ENCODE measurements around the gene TPI1. TPM values are rescaled to one million over a fixed set of nuclear protein-coding genes. Genes with fewer than 3 reads are reported as not detected.

Gene TPI1
- total RNA-seq, 1 donor from 2014 or later: 482 TPM

DNA sequence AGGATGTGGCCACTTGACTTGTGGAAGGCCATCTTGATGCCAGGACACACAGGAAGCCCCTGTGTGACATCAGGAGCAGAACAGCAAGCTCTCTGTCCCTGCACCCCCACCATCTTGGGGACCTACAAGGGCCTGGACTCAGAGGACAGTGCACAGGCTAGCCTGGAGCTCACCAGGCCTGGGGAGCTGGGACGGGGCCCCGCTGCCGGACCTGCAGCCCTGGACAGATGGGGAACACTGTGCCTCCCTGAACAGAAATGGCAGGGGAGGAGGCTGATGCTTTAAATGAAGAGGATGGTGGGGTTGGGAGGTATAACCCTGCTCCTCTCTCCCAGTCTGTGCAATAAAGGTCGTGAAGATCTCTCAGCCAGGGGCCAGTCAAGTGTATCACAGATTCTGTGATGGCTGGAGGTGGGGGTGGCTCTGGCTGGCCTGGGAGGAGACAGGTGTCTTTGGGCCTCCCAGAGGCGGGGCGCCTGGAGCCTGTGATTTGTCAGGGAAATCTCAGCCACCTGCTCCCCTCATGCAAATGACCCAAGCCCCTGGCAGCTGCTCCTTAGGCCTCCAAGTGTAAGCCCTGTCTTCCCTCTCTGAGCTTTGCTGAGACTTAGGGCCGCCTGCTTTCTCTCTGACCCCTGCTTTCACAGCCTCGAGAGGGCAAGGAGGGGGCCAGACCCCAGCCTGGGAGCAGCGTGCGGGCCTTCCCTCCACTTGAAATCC is 27.7 kb upstream of the TPI1 start:
- TF ChIP-seq, protein P1, sequence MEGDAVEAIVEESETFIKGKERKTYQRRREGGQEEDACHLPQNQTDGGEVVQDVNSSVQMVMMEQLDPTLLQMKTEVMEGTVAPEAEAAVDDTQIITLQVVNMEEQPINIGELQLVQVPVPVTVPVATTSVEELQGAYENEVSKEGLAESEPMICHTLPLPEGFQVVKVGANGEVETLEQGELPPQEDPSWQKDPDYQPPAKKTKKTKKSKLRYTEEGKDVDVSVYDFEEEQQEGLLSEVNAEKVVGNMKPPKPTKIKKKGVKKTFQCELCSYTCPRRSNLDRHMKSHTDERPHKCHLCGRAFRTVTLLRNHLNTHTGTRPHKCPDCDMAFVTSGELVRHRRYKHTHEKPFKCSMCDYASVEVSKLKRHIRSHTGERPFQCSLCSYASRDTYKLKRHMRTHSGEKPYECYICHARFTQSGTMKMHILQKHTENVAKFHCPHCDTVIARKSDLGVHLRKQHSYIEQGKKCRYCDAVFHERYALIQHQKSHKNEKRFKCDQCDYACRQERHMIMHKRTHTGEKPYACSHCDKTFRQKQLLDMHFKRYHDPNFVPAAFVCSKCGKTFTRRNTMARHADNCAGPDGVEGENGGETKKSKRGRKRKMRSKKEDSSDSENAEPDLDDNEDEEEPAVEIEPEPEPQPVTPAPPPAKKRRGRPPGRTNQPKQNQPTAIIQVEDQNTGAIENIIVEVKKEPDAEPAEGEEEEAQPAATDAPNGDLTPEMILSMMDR (IDR thresholded peaks at IDR 0.05): no peak
- H3K27me3 ChIP-seq: no peaks in the 10 kb centered on the region
- peaks cover 35 to 57% of the 10 kb centered on the region in 2 donors for H3K36me3 ChIP-seq
- intact Hi-C loops (cut with DNase I): no loop called here
- H3K4me3 ChIP-seq: no peak overlapping the region
- H3K27ac ChIP-seq: no peak overlapping the region
- H3K9me3 ChIP-seq: no peaks in the 10 kb centered on the region
- no peaks in the 10 kb centered on the region for H3K4me1 ChIP-seq
- no peak for DNase-seq (ENCODE audit: low spot score in 2 of 2)

DNA sequence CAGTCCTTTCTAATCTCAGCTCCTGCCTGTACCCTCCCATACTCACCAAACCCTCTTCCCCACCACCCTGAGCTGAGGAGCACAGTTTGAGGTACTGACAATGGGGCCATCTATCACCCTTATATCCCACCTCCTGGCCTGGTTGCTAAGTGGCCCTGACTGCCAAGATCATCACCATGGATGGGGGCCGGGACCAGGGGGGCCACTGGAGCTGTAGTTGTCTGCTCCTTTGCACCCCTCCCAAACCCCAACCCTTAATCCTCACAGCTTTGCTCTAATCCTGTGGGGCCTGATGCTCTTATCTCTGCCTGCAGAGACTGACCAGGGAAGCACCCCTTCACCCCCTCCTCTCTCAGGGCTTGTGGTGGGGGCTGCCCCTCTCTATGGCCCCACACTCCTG is 27.0 kb upstream of the TPI1 start:
- intact Hi-C loops (cut with DNase I): no loop called here
- no peaks in the 10 kb centered on the region for H3K9me3 ChIP-seq
- no peaks in the 10 kb centered on the region for H3K4me1 ChIP-seq
- no peak overlapping the region for H3K27ac ChIP-seq
- TF ChIP-seq, protein P1 (IDR thresholded peaks at IDR 0.05): no peak
- no peak for DNase-seq (ENCODE audit: low spot score in 2 of 2)
- peaks cover 42 to 61% of the 10 kb centered on the region in 2 donors for H3K36me3 ChIP-seq
- no peaks in the 10 kb centered on the region for H3K27me3 ChIP-seq
- no peak overlapping the region for H3K4me3 ChIP-seq

DNA sequence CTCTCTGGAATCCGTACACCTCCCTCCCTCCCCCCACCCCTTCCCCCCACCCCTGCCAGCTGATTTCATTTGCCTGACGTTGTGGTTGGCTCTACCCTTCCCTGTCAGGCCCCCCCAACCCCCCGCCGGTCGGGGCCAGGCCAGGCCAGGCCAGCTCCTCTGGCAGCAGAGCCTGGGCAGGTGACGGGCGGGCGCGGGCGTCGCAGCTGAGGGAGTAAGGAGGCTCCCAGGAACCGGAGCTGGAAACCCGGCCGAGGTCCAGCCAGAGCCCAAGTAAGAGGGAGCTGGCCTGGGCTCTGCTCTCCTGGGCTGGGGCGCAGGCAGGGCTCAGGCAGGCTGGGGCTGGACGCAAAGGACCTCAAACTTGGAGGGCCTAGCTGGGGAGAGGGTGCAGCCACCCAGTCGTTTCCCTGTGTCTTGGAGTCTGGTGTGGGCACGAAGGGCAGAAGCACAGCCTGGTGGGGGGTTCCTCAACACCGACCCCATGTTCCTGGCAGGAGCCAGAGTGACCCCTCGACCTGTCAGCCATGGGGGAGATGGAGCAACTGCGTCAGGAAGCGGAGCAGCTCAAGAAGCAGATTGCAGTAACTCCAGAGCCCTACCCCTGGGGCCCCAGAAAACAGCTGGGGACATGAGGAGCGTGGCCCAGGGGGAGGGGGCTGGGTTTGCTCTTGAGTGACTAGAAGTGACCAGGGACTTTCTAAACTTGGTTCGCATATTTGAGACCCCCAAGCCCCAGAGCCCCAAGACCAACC is 26.4 kb upstream of the TPI1 start, which contains the start of gene GNB3:
GNB3 (plus strand) TSS at position 165 of the 755 bp plus-strand sequence; CDS start at position 528, 363 bp downstream.
- no peak within 1 kb of the TSS for H3K27ac ChIP-seq
- peaks cover 48 to 67% of the 10 kb centered on the region in 2 donors for H3K36me3 ChIP-seq
- TF ChIP-seq, protein P1 (IDR thresholded peaks at IDR 0.05): no peak
- no peak for DNase-seq (ENCODE audit: low spot score in 2 of 2)
- no peaks in the 10 kb centered on the region for H3K4me1 ChIP-seq
- H3K27me3 ChIP-seq: no peaks in the 10 kb centered on the region
- no peak within 1 kb of the TSS for H3K4me3 ChIP-seq
- intact Hi-C loops (cut with DNase I): no loop called here
- H3K9me3 ChIP-seq: no peaks in the 10 kb centered on the region

DNA sequence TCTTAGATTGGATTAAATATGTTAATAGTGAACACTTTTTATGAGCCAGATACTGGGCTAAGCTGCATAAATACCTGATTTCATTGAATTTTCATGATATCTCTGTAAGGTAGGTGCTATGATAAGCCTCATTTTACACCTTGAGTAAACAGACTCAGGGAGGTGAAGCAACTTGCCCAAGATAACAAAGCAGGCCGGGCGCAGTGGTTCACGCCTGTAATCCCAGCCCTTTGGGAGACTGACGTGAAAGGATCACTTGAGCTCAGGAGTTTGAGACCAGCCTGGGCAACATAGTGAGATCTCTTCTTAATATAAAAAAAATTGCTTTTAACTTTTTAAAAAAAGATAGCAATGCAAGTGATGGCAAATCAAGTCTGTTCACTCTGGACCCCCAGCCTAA is 25.3 kb upstream of the TPI1 start:
- TF ChIP-seq, protein P1 (IDR thresholded peaks at IDR 0.05): no peak
- Histone ChIP-seq H3K27me3 (no peaks in the 10 kb centered on the region), H3K36me3 (peaks cover 55 to 74% of the 10 kb centered on the region in 2 donors), H3K4me1 (no peaks in the 10 kb centered on the region), H3K9me3 (no peaks in the 10 kb centered on the region), H3K27ac (no peak overlapping the region), H3K4me3 (no peak overlapping the region)
- no peak for DNase-seq (ENCODE audit: low spot score in 2 of 2)
- intact Hi-C loops (cut with DNase I): no loop called here

DNA sequence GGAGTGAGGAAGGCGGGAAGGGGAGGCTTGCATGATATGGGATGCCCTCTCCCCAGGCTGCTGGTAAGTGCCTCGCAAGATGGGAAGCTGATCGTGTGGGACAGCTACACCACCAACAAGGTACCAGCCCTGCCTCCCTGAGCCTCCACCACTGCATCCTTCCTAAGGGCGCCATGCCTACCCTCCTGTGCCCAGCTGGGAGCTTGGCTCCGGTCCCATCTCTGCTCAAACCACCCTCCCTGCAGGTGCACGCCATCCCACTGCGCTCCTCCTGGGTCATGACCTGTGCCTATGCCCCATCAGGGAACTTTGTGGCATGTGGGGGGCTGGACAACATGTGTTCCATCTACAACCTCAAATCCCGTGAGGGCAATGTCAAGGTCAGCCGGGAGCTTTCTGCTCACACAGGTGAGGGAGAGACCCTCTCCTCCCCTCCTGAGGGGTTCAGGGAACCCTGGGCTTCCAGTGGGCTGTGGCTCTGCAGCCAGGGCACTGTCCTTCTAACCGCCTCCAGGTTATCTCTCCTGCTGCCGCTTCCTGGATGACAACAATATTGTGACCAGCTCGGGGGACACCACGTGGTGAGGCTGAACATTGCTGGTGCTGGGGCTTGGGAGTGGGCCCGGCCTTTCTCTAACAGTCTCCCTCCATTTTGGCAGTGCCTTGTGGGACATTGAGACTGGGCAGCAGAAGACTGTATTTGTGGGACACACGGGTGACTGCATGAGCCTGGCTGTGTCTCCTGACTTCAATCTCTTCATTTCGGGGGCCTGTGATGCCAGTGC is 24.0 kb upstream of the TPI1 start:
- Histone ChIP-seq H3K27me3 (no peaks in the 10 kb centered on the region), H3K9me3 (no peaks in the 10 kb centered on the region), H3K4me1 (no peaks in the 10 kb centered on the region), H3K36me3 (peaks cover 45 to 66% of the 10 kb centered on the region in 2 donors), H3K27ac (no peak overlapping the region), H3K4me3 (no peak overlapping the region)
- intact Hi-C loops (cut with DNase I): no loop called here
- DNase-seq (ENCODE audit: low spot score in 2 of 2): no peak
- TF ChIP-seq, protein P1 (IDR thresholded peaks at IDR 0.05): no peak
